ENCODE measurements around the gene MAP3K21.

GRCh38 chr1:233349137-233349536, 21.6 kb downstream of the MAP3K21 start:
- no peak for TF ChIP-seq CTCF (IDR thresholded peaks at IDR 0.05; ENCODE audit: low read depth, low read length)
- TF ChIP-seq EZH2phosphoT487 (IDR thresholded peaks at IDR 0.05; ENCODE audit: low read depth), result no peak
